ENCODE results near the gene SMC6. TPM values are rescaled to one million over a fixed set of nuclear protein-coding genes. Genes with fewer than 3 reads are reported as not detected.

Gene SMC6
- polyA plus RNA-seq, 1 of the 3 experiments (the other 2 are of a cell fraction) = 6.5 TPM

GRCh38 chr2:17765398-17765797, 11.8 kb upstream of the SMC6 start:
- Histone ChIP-seq H3K36me3 (replicated peaks in 1 of 2; ENCODE audit: control insufficient read depth in 1 of 2, insufficient read depth in 2 of 2, low read length in 1 of 2) (peaks cover 39 to 73% of the 10 kb centered on the region in 2 experiments), H3K9me2 (no peaks in the 10 kb centered on the region)

More at GRCh38 chr2:17765398-17765797, 11.8 kb upstream of the SMC6 start:
- DNase-seq = no peak
- ChIA-PET POLR2A (no interaction called here), CTCF (interaction anchor here (1.1 to 2.6 kb wide), 3 partner anchors 10 to 46 kb away, joined by 3 to 10 read pairs (median 6); partner anchors contain the start of gene GEN1)
- Histone ChIP-seq H4K20me1 (ENCODE audit: insufficient read depth) (no peaks in the 10 kb centered on the region), H2AFZ (ENCODE audit: low read depth) (no peak overlapping the region), H3K79me2 (ENCODE audit: insufficient read depth) (peaks cover 14% of the 10 kb centered on the region), H3K4me3 (ENCODE audit: low read depth in 2 of 2, low read length in 1 of 2) (no peak overlapping the region), H3K4me1 (ENCODE audit: control insufficient read depth in 1 of 2, insufficient read depth in 2 of 2, low read depth in 1 of 2, low read length in 1 of 2) (no peaks in the 10 kb centered on the region; a peak in 1 of 4 replicates), H3K9me3 (no peaks in the 10 kb centered on the region), H3K27ac (ENCODE audit: low read depth in 2 of 2, low read length in 1 of 2) (no peak overlapping the region), H3F3A (replicated peaks; ENCODE audit: insufficient read depth) (no peaks in the 10 kb centered on the region), H3K9ac (no peak overlapping the region), H3K27me3 (ENCODE audit: insufficient read depth) (no peaks in the 10 kb centered on the region), H3K4me2 (no peak overlapping the region)
- 88% methylated on average over 2 of the region's 2 CpGs for WGBS (ENCODE audit: low lambda C conversion rate)
- TF ChIP-seq REST (IDR thresholded peaks at IDR 0.05; ENCODE audit: low read depth, low read length) (no peak), NFIC (IDR thresholded peaks at IDR 0.05; ENCODE audit: borderline replicate concordance) (no peak), ZBTB33 (IDR thresholded peaks at IDR 0.05; ENCODE audit: borderline replicate concordance, low read depth) (no peak), POLR2AphosphoS5 (IDR thresholded peaks at IDR 0.05; ENCODE audit: low read depth, low read length) (no peak), MXI1 (IDR thresholded peaks at IDR 0.05; ENCODE audit: low read depth, low read length) (no peak), RAD21 (IDR thresholded peaks at IDR 0.05; ENCODE audit: low read length) (no peak), CTCF (IDR thresholded peaks at IDR 0.05) (no peak), PBX3 (IDR thresholded peaks at IDR 0.05) (no peak), SIN3A (IDR thresholded peaks at IDR 0.05; ENCODE audit: borderline replicate concordance, low read depth, low read length) (no peak), ELF1 (IDR thresholded peaks at IDR 0.05) (no peak), RCOR1 (IDR thresholded peaks at IDR 0.05; ENCODE audit: low read length) (no peak), MEF2A (IDR thresholded peaks at IDR 0.05; ENCODE audit: borderline replicate concordance, low read depth) (no peak), IRF3 (IDR thresholded peaks at IDR 0.05; ENCODE audit: low read depth, low read length) (no peak), USF2 (IDR thresholded peaks at IDR 0.05; ENCODE audit: borderline replicate concordance, low read depth, low read length) (no peak), MAX (IDR thresholded peaks at IDR 0.05; ENCODE audit: low read depth) (no peak), RFX5 (IDR thresholded peaks at IDR 0.05; ENCODE audit: low read length) (no peak)
